HUDEP-2 (cell line): Measurements from ENCODE around the gene GJC2.

Experiments
- DNase-seq, 76 experiments: peaks; one replicate each; lab custom pipeline; 2025; ENCODE audit not compliant: unreplicated experiment in 76 of 76; lab: John Stamatoyannopoulos, UW

GJC2 gene

DNA sequence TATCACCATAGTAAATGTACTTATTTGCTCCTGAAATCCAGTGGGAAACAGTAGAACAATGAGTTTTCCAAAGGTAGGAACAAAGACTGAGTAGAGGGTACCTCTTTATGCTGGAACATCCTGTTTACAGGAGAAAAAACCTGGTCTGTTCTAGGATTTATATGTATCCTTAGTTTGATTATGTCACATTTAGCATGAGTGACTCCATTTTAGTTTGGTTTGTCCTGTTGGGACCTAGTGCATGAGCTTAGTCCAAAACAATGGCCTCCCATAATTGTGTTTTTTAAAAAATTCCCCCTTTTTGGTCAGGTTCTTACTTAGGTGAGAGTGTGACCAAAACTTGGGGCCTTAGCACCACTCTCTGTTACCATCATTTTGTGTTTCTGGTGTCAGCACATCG is 37.1 kb upstream of the GJC2 start:
- no peak for DNase-seq

DNA sequence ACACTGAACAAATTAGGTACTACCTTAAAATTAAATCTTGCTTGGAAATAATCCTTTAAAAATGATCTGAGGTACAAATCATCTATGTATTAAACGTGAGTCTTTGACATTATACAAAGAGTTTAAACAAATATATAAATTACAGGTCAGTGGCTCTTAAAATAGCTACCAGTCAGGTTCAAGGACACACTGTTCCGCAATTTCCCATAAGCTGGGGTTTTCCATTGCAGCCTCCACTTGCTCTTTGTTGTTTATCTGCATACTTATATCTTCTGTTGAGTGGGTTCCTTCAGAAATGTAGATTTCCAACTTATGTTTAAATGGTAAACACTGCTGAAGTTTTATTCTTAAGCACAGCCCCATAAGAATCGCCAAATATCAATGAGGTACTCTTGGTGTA is 34.9 kb upstream of the GJC2 start:
- DNase-seq = no peak

- DNase-seq = no peak
Measured at GRCh38 chr1:228117335-228117734, 32.4 kb upstream of the GJC2 start.

DNA sequence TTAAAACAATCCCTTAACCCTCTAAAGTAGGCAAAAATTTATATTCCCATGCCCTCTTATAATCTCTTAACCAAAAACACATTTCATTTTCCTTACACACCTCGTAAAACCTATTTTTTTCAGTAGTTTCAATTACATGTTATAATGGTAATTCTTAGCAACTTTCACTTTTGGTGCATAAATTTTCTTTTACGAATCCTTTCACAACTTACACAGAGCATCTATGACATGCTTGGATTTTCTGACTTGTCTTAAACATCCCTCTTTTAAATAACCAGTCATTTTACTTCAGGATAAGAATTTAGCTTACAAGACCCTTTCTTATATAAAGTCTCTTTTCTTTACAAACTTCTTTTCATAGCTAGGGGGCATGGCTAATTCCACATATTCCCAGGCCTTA is 31.7 kb upstream of the GJC2 start:
- DNase-seq = no peak

- DNase-seq = no peak
Measured at GRCh38 chr1:228120351-228120750, 29.4 kb upstream of the GJC2 start.

GRCh38 chr1:228120857-228121489 is 28.8 kb upstream of the GJC2 start:
- DNase-seq = no peak

GRCh38 chr1:228122921-228123441 is 26.7 kb upstream of the GJC2 start:
- DNase-seq = no peak

DNA sequence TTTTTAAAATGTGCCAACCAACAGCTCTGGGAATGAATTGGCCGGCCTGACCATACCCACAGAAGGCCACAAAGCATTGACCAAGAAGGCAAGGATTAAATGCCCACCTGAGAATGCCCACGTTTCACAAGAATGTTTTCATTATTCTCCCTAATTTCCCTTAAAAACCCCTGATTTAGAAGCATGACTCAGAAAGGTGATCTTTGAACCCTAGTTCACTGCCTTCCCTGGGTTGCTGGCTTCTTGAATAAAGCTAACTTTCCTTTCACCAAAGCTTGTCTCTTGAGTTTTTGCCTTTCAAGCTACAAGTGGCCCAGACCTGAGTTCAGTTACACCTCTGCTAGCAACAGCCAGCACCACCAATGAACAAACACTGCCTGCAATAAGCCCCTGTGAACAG is 26.2 kb upstream of the GJC2 start:
- no peak for DNase-seq

DNA sequence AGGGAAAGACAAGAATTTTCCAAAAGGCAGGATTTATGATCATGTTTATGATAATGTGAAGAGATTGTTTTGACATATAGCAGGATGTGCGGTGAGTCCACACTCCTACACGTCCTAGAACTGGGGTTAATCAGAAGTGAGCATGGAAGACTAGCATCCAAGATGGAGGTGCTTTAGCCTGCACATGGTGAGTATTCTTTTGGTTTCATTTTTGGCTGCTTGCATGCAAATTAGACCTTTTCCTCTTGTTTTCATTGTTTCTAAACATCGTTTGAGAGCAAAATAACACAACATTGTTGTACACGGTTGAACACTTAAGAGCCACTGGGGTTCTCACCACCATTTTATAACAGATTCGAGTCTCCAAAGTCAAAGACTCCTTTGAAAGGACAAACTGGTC is 24.5 kb upstream of the GJC2 start:
- DNase-seq = no peak

- no peak for DNase-seq
Measured at GRCh38 chr1:228131766-228132165, 18.0 kb upstream of the GJC2 start.

DNA sequence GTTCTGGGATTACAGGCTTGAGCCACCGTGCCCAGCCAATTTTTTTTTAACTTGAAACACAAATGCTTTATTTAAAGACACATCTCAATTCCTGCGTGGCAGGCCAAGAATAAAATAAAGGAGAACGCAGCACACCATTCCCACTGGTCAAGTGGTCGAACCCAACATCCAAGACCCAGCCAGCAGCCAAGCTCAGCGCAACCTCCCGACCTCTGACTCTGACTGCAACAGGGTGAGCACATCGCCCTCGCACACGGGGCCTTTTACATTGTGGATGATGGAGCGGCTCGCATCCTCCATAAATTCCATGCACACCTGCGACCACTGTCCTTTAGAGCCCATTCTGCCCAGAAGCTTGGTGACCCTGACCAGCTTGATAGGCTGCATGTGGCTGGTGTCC is 15.1 kb upstream of the GJC2 start:
- no peak for DNase-seq

GRCh38 chr1:228136901-228137300 is 12.8 kb upstream of the GJC2 start:
- DNase-seq = peak in 4 of 76 experiments; percentile 10 to 22 (median 13)

DNA sequence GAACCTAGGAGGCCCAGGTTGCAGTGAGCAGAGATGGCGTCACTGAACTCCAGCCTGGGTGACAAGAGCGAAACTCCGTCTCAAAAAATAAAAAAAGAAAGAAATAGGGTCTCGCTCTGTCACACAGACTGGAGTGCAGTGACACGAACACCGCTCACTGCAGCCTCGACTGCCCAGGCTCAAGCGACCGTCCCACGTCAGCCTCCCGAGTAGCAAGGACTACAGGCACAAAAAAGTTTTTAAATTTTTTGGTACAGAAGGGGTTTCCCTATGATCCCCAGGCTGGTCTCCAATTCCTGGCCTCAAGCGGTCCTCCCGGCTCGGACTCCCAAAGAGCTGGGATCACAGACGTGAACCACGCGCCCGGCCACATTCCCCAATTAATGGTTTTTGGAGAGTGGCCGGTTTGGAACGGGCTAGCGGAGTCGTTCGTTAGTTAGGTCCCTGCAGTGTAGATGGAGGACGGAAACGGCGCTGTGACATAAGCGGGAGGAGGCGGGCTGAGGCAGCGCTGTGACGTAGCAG is 10.3 kb upstream of the GJC2 start:
- DNase-seq = no peak

DNA sequence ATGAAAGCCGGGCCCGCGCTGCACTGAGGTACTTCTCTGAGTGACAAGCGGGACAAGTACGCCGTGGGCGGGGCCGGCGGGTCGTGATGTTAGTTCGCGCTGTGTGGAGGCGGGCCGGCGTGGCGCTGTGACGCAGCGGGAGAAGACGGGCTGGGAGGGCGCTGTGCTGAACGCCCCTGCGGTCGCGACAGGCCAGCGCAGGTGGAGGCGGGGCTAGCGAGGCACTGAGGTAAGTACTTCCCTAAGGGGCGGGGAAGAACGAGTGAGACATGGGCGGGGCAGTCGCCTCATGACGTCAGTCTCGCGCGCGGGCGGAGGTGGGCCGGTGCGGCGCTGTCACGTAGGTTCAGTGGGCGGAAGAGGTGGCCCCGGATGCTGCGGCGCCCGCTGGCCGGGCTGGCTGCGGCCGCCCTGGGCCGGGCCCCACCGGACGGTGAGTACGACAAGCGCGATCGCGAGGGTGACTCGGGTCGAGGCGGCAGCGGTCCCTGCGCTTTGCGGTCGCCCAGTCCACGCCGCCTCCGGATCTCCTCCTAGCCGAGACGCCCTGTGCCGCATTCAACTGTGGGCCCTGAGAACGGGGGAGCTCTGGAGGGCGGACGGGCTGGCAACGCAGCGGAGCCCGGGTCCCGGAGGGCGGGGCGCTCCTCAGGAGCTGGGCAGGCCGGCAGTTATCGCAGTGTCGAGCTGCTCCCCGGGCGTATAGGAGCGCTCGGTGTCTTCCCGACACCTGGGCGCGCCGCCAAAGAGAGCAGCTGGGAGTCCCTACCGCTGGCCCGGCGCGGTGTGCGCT is 9.6 kb upstream of the GJC2 start, which contains the start of gene GUK1:
Gene GUK1, plus strand, starts transcription at position 349 of the 793 bp plus-strand sequence. Its CDS starts 24 bp downstream, at position 373.
- DNase-seq = peak in 75 of 76 experiments; percentile 76 to 100 (median 99)

GRCh38 chr1:228140724-228141225 is 9.0 kb upstream of the GJC2 start:
- DNase-seq = no peak

DNA sequence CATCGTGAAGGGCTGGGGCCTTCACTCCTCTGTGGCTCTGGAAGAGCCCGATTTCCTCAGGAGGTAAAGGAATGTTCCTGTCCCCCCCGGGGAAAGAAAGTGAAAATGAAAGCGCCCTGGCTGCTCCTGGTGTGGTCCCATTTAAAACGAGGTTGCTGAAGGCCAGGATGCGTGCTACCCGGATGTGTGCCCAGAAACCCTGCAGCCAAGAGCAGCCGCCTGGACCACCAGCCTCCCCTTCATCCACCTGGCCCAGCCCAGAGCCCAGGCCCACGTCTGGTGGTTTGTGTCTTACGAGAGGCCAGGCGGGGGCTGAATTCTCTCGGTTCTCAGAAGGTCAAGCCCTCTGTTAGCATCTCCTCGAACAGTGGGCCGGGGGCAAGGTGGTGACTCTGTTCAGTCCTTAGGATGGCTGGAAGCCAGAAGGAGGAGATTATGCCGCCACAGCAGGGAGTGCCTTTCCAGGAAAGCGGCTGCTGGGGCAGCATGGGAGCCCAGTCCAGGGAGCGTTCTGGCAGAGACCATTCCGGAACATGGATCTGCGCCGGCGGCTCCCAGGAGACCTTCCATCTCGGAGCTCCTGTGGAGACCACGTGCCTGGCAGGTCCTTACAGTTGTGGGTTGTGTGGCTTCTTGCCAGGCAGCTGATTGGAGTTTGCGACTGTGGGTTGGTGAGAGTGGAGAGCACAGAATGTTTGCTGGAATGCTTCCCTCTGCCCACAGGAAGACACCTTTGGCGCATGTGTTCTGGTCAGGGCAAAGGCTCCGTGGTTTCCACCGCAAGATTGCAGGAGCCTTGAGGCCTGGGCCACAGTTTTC is 8.3 kb upstream of the GJC2 start:
- DNase-seq = peak in 37 of 76 experiments; percentile 14 to 63 (median 35)

GRCh38 chr1:228142155-228142691 is 7.5 kb upstream of the GJC2 start:
- DNase-seq = no peak

DNA sequence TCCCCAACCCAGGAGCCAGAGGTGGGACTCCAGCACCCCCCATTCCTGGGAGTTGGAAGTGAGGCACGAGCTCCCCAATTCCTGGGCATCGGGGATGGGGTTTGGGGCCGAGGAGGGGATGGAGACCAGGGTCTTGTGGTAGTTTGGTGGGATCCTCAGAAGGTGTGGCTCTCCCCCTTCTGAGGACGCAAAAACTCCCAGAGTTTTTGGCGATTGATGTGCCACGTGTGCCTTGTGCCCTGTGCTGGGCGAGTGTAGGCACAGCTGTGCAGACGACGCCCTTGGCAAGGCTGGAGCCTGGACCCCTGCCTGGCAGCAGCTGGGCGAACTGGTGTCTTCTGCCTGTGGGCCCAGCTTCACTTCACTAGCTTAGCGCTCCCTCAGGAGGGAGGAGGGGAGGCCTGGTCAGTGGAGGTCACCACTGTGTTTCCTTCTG is 7.0 kb upstream of the GJC2 start:
- DNase-seq = peak in 1 of 76 experiments; percentile 19

DNA sequence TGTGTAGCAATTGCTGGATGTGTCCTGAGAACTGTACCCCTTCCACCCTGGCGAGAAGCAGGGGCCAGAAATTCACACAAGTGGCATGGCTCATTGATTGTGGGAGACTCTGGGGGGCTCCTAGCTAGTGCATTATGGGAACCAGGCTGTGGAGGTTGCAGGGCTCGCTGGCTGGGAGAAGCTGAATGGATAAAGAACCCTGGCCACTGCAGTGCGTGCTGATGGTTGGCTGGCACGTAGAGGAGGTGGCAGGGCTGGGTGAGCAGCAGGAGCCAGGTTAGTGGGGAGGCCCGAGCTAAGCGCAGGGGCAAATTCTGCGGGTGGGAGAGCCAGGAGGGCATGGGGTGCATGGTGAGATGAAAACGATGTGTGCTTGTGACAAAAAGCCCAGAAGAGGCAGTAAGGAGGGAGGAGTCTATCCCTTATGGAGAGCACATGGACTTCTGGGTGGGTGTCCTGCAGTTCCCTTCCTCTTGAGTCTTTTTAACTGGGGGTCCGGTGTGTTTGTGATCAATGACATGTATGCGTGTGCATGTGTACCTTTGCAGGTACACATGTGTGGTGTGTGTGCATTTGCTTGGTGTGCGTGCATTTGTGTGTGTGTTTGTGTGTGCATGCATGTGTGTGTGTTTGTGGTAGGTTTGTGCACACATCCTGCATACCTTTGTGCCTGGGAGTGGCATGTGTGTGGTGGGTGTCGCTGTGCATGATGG is 6.1 kb upstream of the GJC2 start:
- DNase-seq = no peak
